ENCODE data around the gene CAPN15.
A peak's percentile ranks its signal among the peaks of the same experiment; 100 is the strongest.

The CAPN15 gene

DNA sequence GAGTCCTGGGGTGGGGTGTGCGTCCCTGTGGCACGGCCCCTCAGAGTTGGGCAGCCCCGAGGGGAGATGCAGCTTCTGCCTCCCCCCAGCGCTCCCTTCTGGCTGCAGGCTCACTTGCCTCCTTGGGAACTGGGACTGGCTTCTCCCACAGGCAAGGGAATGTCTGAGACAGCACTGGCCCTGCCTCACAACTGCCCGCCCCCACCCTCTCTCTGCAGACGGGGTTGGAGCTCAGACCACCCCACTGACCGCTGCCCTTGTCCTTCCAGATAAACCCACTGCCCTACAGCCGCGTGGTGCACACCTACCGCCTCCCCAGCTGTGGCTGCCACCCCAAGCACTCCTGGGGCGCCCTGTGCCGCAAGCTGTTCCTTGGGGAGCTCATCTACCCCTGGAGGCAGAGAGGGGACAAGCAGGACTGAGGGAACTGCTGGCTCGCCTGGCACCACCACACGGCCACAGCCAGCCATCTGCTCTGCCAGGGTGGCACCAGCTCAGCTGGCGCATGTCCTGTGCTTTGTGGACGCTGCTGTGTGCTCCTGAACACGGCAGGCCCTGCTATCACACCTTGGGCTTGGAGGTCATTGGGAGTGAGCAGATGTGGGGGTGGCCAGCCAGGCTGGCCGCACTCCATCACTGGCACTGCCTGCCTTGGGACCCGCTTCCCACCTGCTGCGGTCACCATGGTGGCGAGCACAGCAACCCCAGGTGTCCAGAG lies 55.3 kb downstream of the CAPN15 start:
- H3K27ac ChIP-seq = peak overlapping the region; percentile 47; the same call in 1 of the 2 replicates
- DNase-seq (ENCODE audit: low spot score) = no peak
- TF ChIP-seq, protein P1, sequence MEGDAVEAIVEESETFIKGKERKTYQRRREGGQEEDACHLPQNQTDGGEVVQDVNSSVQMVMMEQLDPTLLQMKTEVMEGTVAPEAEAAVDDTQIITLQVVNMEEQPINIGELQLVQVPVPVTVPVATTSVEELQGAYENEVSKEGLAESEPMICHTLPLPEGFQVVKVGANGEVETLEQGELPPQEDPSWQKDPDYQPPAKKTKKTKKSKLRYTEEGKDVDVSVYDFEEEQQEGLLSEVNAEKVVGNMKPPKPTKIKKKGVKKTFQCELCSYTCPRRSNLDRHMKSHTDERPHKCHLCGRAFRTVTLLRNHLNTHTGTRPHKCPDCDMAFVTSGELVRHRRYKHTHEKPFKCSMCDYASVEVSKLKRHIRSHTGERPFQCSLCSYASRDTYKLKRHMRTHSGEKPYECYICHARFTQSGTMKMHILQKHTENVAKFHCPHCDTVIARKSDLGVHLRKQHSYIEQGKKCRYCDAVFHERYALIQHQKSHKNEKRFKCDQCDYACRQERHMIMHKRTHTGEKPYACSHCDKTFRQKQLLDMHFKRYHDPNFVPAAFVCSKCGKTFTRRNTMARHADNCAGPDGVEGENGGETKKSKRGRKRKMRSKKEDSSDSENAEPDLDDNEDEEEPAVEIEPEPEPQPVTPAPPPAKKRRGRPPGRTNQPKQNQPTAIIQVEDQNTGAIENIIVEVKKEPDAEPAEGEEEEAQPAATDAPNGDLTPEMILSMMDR (conservative IDR thresholded peaks at IDR 0.05; ENCODE audit: low read depth) = no peak
- POLR2A ChIA-PET (ENCODE audit: low non-redundant PET) = interaction anchor here (0.7 kb wide), 1 partner anchor 81 kb away, joined by 5 read pairs; no protein-coding TSS in a partner anchor
- CTCF ChIA-PET = interaction anchor here (0.6 to 1.2 kb wide), 7 partner anchors 10 to 137 kb away, joined by 3 to 7 read pairs (median 4); partner anchors contain the start of genes PIGQ and RHOT2

DNA sequence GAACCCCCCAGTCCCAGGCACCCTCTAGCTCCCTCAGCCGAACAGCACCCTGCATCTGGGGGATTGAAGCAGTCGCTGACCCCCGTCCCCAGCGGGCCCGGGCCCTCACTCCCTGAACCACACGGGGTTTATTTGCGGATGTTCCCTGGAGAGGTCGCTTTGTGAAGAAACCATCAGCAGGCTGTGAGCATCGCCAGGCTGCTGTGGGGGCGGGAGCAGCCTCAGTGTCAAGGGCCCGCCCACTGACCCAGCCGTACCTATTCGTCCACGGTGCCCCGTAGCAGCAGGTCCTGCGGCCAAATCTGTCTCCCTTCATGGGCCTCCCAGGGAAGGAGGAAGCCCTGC lies 55.9 kb downstream of the CAPN15 start:
- DNase-seq (ENCODE audit: low spot score) = no peak
- peak overlapping the region; percentile 47; the same call in 1 of the 2 replicates for H3K27ac ChIP-seq
- ChIA-PET CTCF (interaction anchor here (0.8 to 1.2 kb wide), 2 partner anchors 9 to 78 kb away, joined by 4 read pairs; no protein-coding TSS in a partner anchor), POLR2A (ENCODE audit: low non-redundant PET) (no interaction called here)
- TF ChIP-seq, protein P1 (conservative IDR thresholded peaks at IDR 0.05; ENCODE audit: low read depth) = no peak

DNA sequence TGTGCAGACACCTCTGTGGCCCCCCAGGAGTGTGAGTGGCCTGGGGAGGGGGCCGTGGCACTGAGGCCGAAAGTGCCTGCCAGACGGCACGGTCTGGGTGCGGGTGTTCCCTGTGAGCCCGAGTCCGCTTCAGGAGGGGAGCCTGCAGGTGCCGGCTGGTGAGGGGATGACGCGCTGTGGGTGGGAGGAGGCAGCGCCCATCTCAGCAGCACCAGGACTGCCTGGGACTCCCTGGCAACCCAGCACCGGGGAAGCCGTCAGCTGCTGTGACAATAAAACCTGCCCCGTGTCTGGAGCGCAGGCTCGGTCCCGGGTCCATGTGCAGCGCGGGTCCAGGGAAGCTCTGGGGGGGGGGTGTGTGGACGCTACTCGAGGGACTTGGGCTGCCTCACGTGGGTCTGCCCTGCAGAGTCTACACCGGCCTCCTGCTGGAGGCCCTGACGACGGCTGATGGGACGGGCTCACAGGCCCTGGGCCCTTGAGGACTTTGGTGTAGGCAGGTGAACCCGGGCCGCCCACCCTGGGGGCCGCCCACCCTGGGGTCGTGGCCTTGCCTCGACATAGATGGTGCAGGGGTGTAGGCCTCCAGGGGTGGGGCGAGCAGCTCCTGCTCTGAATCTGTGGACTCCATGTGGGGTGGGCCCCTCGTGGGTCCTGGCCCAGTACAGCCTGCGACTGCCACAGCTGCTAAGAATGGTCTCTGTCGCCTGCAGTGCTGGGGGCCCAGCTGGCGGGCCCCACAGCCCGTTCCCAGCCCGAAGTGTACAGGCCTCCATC lies 56.5 kb downstream of the CAPN15 start:
- ChIA-PET POLR2A (ENCODE audit: low non-redundant PET) (no interaction called here), CTCF (interaction anchor here (0.8 kb wide), 1 partner anchor 77 kb away, joined by 4 read pairs; no protein-coding TSS in a partner anchor)
- H3K27ac ChIP-seq = 0 out of 2 replicates have a peak overlapping the region, but pooled peaks have one; percentile 47
- no peak for DNase-seq (ENCODE audit: low spot score)
- TF ChIP-seq, protein P1 (conservative IDR thresholded peaks at IDR 0.05; ENCODE audit: low read depth) = no peak

DNA sequence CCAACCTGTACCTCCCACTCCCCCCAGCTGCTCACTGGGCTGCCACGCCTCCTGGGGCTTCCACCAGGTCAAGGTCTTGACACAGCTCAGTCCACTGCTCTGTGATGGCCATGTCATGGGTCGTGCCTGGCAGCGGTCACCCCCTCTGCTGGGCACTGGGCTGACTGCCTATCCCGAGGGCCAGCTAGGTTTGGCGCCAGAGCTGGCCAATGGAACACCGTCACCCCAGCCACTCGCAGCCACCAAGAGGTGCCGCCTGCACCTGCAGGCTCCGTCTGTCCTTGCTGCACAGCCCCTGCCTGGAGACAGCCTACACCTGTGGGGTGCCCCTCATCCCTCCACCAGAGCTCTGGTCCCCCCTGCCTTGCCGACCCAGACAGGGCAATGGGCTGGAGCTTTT lies 57.8 kb downstream of the CAPN15 start:
- ChIA-PET POLR2A (ENCODE audit: low non-redundant PET) (no interaction called here), CTCF (no interaction called here)
- TF ChIP-seq, protein P1 (conservative IDR thresholded peaks at IDR 0.05; ENCODE audit: low read depth) = no peak
- no peak overlapping the region for H3K27ac ChIP-seq
- no peak for DNase-seq (ENCODE audit: low spot score)

DNA sequence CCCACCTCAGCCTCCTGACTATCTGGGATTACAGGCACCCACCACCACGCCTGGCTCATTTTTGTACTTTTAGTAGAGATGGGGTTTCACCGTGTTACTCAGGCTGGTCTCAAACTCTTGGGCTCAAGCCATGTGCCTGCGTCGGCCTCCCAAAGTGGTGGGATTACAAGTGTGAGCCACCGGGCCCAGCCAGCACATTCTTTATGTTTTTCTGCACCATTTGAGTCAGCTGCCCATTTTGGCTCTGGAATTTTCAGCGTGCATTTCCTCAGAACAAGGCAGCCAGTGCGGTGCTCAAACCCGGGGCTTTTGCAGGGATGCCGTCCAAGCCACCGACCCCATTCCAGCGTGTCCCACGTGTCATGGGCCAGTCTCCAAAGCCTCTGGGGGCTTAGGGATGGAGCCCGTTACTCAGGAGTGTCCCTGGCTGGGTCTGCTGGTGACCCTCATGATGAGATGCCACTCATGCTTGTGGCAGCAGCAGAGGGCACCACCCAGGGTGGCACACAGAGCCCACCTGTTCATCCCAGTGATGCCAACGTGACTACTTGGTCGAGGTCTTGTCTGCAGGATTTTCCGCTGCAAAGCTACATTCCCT lies 58.6 kb downstream of the CAPN15 start:
- TF ChIP-seq, protein P1 (conservative IDR thresholded peaks at IDR 0.05; ENCODE audit: low read depth) = no peak
- ChIA-PET POLR2A (ENCODE audit: low non-redundant PET) (interaction anchor here (0.7 kb wide), 1 partner anchor 56 kb away, joined by 3 read pairs; no protein-coding TSS in a partner anchor), CTCF (no interaction called here)
- DNase-seq (ENCODE audit: low spot score) = no peak
- peak overlapping the region; percentile 98 for H3K27ac ChIP-seq
